Left cardiac atrium (tissue), 4 donors: ENCODE results near the gene PDE10A. TPM values are rescaled to one million over a fixed set of nuclear protein-coding genes. Genes with fewer than 3 reads are reported as not detected.
"Not testable (repeated sequence)": the region's sequence is repeated elsewhere in the genome, so short reads cannot be mapped to it uniquely, and the experiment has no call there.

ENCODE experiments used
- ATAC-seq, 2 donors: fragments of 200-7000 bp; cut with Tn5 transposase; one replicate each; pipeline ENCODE4 v1.9.1; 2020; ENCODE audit warnings: mild to moderate bottlenecking in 2 of 2, moderate library complexity in 2 of 2
- DNase-seq: peaks from one replicate; pipeline ENCODE4 v3.0.0-alpha.2; 2020
- intact Hi-C, 2 donors: fragments of 100-400 bp; cut with DNase I; formaldehyde crosslinking; loops; one replicate each; pipeline versions ENCODE4 v1.14.1 to v1.15.1; 2022 to 2023
- total RNA-seq, 2 donors: library from RNA; stranded (reverse); fragmentation: NEBNext Ultra II Directional; extraction: Animal tissue kit (Norgen Biotek cat#: 25700); gene quantifications; one replicate each; pipeline ENCODE4 v1.2.1, GENCODE V29; 2021
- donor health status: DM: no; HTN: yes; CAD: no.
- donor health status: DM: no; HTN: yes; CAD: no; lungs with severe emphysema.
- donor health status: DM: yes; HTN: yes; CAD: no.
- donor health status: Dilated cardiomyopathy.

PDE10A gene
- total RNA-seq, 2 donors from 2014 or later = 7.1 to 9.4 TPM

DNA sequence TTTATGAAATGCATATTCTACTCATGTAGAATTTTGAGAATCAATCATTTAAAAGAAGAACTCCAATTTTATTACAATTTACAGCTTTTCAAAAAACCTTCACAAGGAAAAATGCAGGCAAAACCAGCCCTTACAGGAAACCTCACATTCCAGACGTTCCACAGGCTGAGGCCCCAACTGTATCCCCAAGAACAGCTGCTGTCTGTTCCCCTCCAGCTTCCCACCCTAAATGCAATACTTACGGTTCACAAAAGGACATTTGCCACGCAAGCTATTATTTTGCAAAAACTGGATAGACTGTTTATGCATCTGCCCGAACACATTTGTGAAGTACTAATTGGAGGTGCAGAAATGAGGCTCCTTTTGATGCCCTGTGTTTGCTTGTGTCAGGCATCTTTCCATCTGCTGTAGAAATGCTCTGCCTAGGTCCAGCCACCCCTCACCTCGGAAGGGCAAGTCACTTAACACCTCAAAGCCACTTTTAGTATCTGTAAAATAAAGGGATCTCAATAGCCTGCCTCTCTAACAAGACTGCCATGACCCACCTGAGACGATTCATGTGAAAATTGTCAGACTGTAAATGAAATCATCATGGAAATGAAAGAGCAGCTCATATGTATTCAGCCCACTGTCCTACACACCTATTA is 26.5 kb downstream of the PDE10A start:
- DNase-seq (no peak), ATAC-seq (no peak)
- intact Hi-C loops = no loop called here

DNA sequence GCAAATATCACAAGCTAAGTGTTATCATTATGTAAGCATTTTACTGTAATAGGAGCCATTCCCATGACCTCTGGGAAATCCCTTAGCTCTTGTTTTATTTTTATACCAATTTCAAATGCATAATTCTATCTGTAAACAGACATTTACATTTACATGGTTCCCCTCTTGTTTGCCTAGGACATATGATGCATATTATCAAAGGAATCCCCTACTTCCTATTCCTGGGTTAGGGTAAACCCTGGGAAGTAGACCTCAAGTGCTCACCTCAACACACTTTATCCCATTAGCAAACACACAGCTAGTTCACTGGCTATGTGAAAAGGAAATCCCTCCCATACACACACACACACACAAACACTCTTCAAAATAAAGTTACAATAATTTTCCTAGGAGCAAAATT is 27.1 kb downstream of the PDE10A start:
- intact Hi-C loops = no loop called here
- ATAC-seq = no peak
- no peak for DNase-seq

- intact Hi-C loops = no loop called here
- ATAC-seq = no peak
- DNase-seq = no peak
These were observed 28.8 kb downstream of the PDE10A start for GRCh38 chr6:165634101-165634880.

GRCh38 chr6:165632194-165632593 is 30.8 kb downstream of the PDE10A start:
- ATAC-seq (no peak), DNase-seq (no peak)
- intact Hi-C loops = no loop called here

DNA sequence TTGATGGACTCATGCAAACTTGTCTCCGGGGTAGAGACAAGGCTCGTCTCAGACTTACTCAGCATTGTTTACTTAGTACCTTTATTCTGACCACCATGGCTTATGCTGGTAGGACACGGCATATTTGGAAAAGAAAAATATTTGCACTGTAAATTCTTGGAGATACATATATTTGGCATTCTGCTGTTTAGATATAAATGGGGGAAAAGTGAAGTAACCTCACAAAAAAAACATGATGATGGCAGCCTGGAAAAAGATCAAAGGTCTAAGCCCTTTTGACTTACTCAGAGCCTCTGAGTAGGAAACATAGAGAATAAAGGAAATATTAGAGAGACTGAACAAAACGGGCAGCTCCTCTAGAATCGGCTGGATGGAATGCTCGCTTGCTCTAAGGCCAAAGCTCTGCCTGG is 32.5 kb downstream of the PDE10A start:
- ATAC-seq (no peak), DNase-seq (no peak)
- intact Hi-C loops = no loop called here

- DNase-seq = no peak
- intact Hi-C loops = no loop called here
- ATAC-seq = no peak
These were observed 34.1 kb downstream of the PDE10A start for GRCh38 chr6:165628955-165629354.

DNA sequence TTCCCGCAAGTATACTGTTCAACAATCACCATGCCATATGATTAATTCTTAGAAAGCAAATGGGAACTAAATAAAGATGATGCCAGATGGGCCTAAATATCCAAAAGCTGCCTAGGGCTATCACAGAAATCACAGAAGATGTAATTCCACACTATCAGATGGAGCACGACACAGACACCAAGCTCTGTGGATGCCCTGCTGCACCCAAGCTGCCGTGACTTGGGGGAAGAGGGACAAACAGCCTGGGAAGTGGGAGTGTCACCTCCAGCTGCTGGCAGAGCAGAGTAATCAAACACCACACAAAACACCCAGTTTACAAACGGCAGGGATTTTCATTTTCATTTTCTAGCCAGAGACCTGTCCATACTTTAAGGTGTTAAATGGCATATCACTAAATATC is 35.7 kb downstream of the PDE10A start:
- intact Hi-C loops = no loop called here
- no peak for DNase-seq
- no peak for ATAC-seq

DNA sequence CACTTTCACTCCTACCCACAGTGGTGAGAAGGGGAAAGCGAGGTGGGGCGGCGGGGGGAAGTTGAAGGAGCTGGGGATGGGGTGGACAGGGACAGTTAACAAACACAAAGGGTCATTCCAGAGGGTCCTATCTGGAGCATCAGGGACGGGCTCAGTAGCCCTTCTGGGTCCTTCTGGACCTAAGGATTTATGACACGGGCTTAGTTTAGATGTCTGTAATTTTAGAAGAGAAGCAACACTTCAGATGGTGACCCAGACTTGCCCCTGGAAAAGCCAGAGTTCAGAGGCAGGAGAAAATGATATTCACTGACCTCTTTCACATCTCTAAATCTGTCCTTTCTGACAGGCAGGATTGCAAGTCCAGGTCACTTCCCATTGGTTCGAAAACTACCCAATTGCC is 36.3 kb downstream of the PDE10A start:
- intact Hi-C loops = no loop called here
- ATAC-seq (no peak), DNase-seq (no peak)

DNA sequence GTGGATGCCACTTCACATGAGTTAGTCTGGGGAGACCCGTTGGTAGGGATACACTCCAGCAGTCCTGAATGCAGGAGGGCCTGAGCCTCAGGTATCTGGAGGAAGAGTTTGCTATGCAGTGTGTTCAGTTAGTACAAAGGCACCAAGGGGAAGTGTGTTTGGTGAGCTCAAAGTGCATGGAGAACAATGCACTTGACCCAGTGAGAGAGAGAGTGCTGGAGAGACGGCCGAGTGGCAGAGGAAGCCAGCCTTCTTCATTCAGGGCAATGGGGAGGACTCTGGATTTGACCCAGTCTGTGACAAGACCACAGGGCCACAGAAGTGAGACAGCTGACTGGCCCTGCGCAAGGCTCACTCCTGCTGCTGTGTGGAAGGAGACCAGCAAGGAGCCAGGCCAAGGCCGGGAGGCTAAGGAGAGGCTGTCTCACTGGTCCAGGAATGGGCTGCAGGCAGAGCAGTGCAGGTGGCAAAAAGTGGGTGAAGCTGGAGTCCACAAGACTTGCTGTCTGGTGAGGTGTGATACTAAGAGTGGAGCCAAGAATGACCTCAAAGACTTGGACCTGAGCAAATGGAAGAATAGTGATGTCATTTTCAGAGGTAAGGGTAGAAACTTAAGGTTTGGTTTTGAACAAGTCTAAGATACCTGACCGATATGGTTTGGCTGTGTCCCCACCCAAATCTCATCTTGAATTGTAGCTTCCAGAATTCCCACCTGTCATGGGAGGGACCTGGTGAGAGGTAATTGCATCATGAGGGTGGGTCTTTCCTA is 38.0 kb downstream of the PDE10A start:
- intact Hi-C loops = no loop called here
- ATAC-seq (no peak), DNase-seq (no peak)

GRCh38 chr6:165621940-165622339 is 41.1 kb downstream of the PDE10A start:
- ATAC-seq (no peak), DNase-seq (no peak)
- intact Hi-C loops = no loop called here

DNA sequence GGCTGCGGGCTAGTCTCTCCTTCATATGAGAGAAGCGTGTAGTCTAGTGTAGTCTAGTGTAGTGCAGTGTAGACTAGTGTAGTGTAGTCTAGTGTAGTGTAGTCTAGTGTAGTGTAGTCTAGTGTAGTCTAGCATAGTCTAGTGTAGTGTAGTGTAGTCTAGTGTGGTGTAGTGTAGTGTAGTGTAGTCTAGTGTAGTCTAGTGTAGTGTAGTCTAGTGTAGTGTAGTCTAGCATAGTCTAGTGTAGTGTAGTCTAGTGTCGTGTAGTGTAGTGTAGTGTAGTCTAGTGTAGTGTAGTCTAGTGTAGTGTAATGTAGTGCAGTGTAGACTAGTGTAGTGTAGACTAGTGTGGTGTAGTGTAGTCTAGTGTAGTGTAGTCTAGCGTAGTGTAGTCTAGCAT is 44.1 kb downstream of the PDE10A start:
- ATAC-seq, intact Hi-C loops, DNase-seq: not testable (repeated sequence)

DNA sequence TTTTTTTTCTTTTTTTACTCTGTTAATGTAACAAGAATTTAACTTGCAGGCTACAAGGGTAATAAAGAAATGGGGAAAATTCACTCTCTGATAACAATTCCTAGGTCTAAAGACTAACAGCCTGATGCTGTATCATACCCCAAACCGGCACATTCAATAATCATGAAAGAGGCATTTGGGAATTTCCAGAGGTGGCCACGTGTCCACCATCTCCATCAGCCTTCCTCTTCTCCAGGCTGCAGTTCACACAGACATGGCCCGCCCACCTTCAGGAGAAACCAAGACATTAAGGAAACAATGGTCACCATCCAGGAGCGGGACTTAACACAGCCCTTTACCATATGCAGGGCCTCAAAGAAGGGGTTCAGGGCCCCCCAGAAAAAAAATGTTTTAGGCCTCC is 44.8 kb downstream of the PDE10A start:
- ATAC-seq (no peak), DNase-seq (no peak)
- intact Hi-C loops = no loop called here

GRCh38 chr6:165617528-165617927 is 45.5 kb downstream of the PDE10A start:
- DNase-seq (no peak), ATAC-seq (no peak)
- intact Hi-C loops = no loop called here

DNA sequence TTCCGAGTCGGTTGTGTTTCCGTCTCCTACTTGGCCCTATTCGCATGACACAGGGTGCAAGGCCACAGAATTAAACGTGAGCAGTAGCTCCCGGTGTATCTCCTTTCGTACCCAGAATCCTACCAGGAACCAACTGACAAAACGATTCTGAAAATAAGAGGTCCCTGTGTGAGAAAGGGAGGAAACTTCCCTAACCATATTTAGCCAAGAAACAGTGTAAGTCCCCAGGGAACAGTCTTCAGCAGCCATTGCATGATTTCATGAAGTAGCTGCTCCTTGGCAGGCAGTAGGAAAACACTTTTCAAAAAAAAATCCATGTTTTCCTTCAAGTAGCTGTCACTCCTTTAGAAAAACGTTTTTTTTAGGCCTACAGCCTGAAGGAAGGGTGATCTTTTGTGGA is 46.9 kb downstream of the PDE10A start:
- ATAC-seq (peak; percentile 84), DNase-seq (no peak)
- intact Hi-C loops = no loop called here

DNA sequence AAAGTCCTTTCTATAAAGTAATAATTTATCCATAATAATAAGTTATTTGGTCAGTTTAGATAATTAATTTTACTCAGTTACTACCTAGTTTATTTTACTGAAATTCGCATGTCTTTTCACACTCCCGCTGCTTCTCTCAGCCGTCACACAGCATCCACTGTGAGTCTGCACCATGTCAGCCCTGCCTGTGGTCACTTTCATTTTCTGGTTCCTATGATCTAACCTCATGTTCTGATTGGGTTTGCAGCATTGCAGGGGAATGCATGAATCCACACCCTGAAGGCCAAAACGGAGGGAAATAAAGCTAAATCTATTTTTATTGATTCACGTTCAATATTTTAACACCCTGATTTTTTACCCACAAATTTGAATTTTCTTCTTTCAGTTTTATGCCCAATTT is 47.4 kb downstream of the PDE10A start:
- DNase-seq (no peak), ATAC-seq (peak; percentile 92 to 96)
- intact Hi-C loops = no loop called here

DNA sequence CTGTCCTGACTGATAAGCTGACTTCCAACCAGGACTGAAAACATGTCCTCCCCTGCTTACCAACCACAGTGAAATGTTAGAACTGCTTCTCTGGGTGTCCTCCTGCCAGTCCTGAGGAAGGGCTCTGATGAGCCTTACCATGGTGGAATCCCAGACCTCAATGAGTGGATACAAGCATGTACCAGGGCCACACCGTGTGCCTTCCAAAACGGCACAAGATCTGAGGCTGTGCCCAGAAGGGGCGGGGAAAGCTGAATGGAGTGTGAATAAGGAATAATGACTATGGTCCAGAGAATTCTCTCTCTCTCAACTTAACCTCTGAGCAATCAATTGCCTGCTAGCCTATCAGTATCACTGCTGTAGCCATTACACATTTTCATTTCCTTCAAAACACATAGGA is 51.7 kb downstream of the PDE10A start:
- ATAC-seq (no peak), DNase-seq (no peak)
- intact Hi-C loops = no loop called here

GRCh38 chr6:165608577-165608976 is 54.5 kb downstream of the PDE10A start:
- ATAC-seq, intact Hi-C loops, DNase-seq: not testable (repeated sequence)

- no peak for ATAC-seq
- intact Hi-C loops = no loop called here
- no peak for DNase-seq
These were observed 56.4 kb downstream of the PDE10A start for GRCh38 chr6:165606740-165607008.

- no peak for ATAC-seq
- DNase-seq = no peak
- intact Hi-C loops = no loop called here
These were observed 56.9 kb downstream of the PDE10A start for GRCh38 chr6:165605901-165606739.
